Astrocyte (in vitro differentiated cells and primary cell): ENCODE data around the gene UBAC2. TPM values are rescaled to one million over a fixed set of nuclear protein-coding genes. Genes with fewer than 3 reads are reported as not detected.

Experiments used
- DNase-seq: peaks from one replicate; pipeline ENCODE4 v3.0.0-alpha.2; 2010; ENCODE audit warnings: low read depth
- FAIRE-seq: peaks from 2 replicates; lab custom pipeline; 2011; peaks lifted over from hg19 to GRCh38; lab: Jason Lieb, UNC
- H2AFZ ChIP-seq: 2 replicates; pipeline ENCODE4 v1.6.0; 2012; ENCODE audit warnings: low read depth, low read length, inconsistent platforms
- H3K27ac ChIP-seq: 2 replicates; pipeline ENCODE4 v1.5.1; 2011; ENCODE audit warnings: low read depth, low read length, inconsistent platforms
- H3K27me3 ChIP-seq: 2 replicates; pipeline ENCODE4 v1.6.0; 2011; ENCODE audit warnings: low read length, inconsistent platforms; ENCODE audit not compliant: insufficient read depth
- H3K36me3 ChIP-seq: 2 replicates; pipeline ENCODE4 v1.5.1; 2011; ENCODE audit warnings: low read length, inconsistent platforms; ENCODE audit not compliant: insufficient read depth
- H3K4me1 ChIP-seq: 2 replicates; pipeline ENCODE4 v1.5.1; 2011; ENCODE audit warnings: low read length, inconsistent platforms; ENCODE audit not compliant: insufficient read depth
- H3K4me2 ChIP-seq: 2 replicates; pipeline ENCODE4 v1.6.0; 2012; ENCODE audit warnings: low read length, inconsistent platforms
- H3K4me3 ChIP-seq: 2 replicates; pipeline ENCODE4 v1.5.1; 2011; ENCODE audit warnings: low read depth, mild to moderate bottlenecking, low read length, inconsistent platforms; ENCODE audit not compliant: insufficient read depth
- H3K79me2 ChIP-seq: 2 replicates; pipeline ENCODE4 v1.6.0; 2012; ENCODE audit warnings: mild to moderate bottlenecking, low read length, inconsistent platforms; ENCODE audit not compliant: insufficient read depth
- H3K9ac ChIP-seq: 2 replicates; pipeline ENCODE4 v1.6.0; 2012; ENCODE audit warnings: mild to moderate bottlenecking, low read length, inconsistent platforms
- H3K9me3 ChIP-seq: 2 replicates; pipeline ENCODE4 v1.5.1; 2012; ENCODE audit warnings: low read depth, mild to moderate bottlenecking, low read length, inconsistent platforms; ENCODE audit not compliant: insufficient read depth
- H4K20me1 ChIP-seq: 2 replicates; pipeline ENCODE4 v1.6.0; 2012; ENCODE audit warnings: low read length, inconsistent platforms; ENCODE audit not compliant: insufficient read depth
- H3K27ac Mint-ChIP-seq: one replicate; pipeline ENCODE4 v1.8.0; 2021; ENCODE audit warnings: mild to moderate bottlenecking, mixed read lengths; ENCODE audit not compliant: unreplicated experiment
- H3K27me3 Mint-ChIP-seq: one replicate; pipeline ENCODE4 v1.8.0; 2021; ENCODE audit warnings: low read depth, mixed read lengths; ENCODE audit not compliant: unreplicated experiment
- H3K36me3 Mint-ChIP-seq: one replicate; pipeline ENCODE4 v1.8.0; 2021; ENCODE audit warnings: low read depth, mixed read lengths; ENCODE audit not compliant: unreplicated experiment
- H3K4me1 Mint-ChIP-seq: one replicate; pipeline ENCODE4 v1.8.0; 2021; ENCODE audit warnings: low read depth, mixed read lengths; ENCODE audit not compliant: unreplicated experiment
- H3K4me3 Mint-ChIP-seq: one replicate; pipeline ENCODE4 v1.8.0; 2021; ENCODE audit warnings: mild to moderate bottlenecking, moderate library complexity, mixed read lengths; ENCODE audit not compliant: unreplicated experiment
- H3K9me3 Mint-ChIP-seq: one replicate; pipeline ENCODE4 v1.8.0; 2021; ENCODE audit warnings: mild to moderate bottlenecking, mixed read lengths; ENCODE audit not compliant: unreplicated experiment
- CTCF ChIP-seq: IDR thresholded peaks from 2 replicates; pipeline ENCODE4 v1.5.1; 2011; ENCODE audit warnings: low read depth, mild to moderate bottlenecking, inconsistent platforms, low read length, moderate library complexity; ENCODE audit not compliant: insufficient read depth
- EZH2 ChIP-seq: IDR thresholded peaks from 2 replicates; pipeline ENCODE4 v1.6.1; 2012; ENCODE audit warnings: mild to moderate bottlenecking, low read length, inconsistent platforms; ENCODE audit not compliant: insufficient read depth
- total RNA-seq: library from RNA; stranded (reverse); gene quantifications from 2 replicates; pipeline ENCODE4 v1.2.1, GENCODE V29; 2021

The UBAC2 gene
- total RNA-seq, 1 donor from 2014 or later = 61.0 TPM

- H3K4me3 Mint-ChIP-seq = no peak overlapping the region
- no peak overlapping the region for H3K27ac ChIP-seq
- H3K27ac Mint-ChIP-seq = no peak overlapping the region
- peaks cover 12% of the 10 kb centered on the region for H3K27me3 ChIP-seq
- no peak overlapping the region for H2AFZ ChIP-seq
- peaks cover 4% of the 10 kb centered on the region for H3K9me3 ChIP-seq
- peaks cover 14% of the 10 kb centered on the region for H3K9me3 Mint-ChIP-seq
- no peaks in the 10 kb centered on the region for H4K20me1 ChIP-seq
- TF ChIP-seq EZH2 (no peak), CTCF (no peak)
- no peaks in the 10 kb centered on the region for H3K4me1 Mint-ChIP-seq
- FAIRE-seq (no peak), DNase-seq (no peak)
- no peaks in the 10 kb centered on the region for H3K36me3 ChIP-seq
- H3K27me3 Mint-ChIP-seq = peaks cover 12% of the 10 kb centered on the region
- H3K9ac ChIP-seq = no peak overlapping the region
- peaks cover 2% of the 10 kb centered on the region for H3K36me3 Mint-ChIP-seq
- H3K79me2 ChIP-seq = no peaks in the 10 kb centered on the region
- H3K4me1 ChIP-seq = no peaks in the 10 kb centered on the region
- H3K4me3 ChIP-seq = no peak overlapping the region
- no peak overlapping the region for H3K4me2 ChIP-seq
Measured at GRCh38 chr13:99182439-99182838, 18.2 kb upstream of the UBAC2 start.

GRCh38 chr13:99185606-99186005 lies 15.0 kb upstream of the UBAC2 start:
- Histone ChIP-seq H3K4me1 (no peaks in the 10 kb centered on the region), H3K4me2 (no peak overlapping the region), H3K36me3 (no peaks in the 10 kb centered on the region), H2AFZ (no peak overlapping the region), H3K27me3 (peaks cover 2% of the 10 kb centered on the region), H3K27ac (no peak overlapping the region), H4K20me1 (no peaks in the 10 kb centered on the region), H3K4me3 (no peak overlapping the region), H3K9ac (no peak overlapping the region), H3K79me2 (no peaks in the 10 kb centered on the region), H3K9me3 (peaks cover 4% of the 10 kb centered on the region)
- no peak for DNase-seq
- Mint-ChIP-seq H3K27ac (no peak overlapping the region), H3K4me1 (no peaks in the 10 kb centered on the region), H3K36me3 (no peaks in the 10 kb centered on the region), H3K4me3 (no peak overlapping the region), H3K27me3 (peaks cover 3% of the 10 kb centered on the region), H3K9me3 (peaks cover 7% of the 10 kb centered on the region)
- no peak for FAIRE-seq
- no peak for TF ChIP-seq CTCF
- no peak for TF ChIP-seq EZH2

- no peak overlapping the region for H3K4me3 ChIP-seq
- Mint-ChIP-seq H3K27me3 (peaks cover 3% of the 10 kb centered on the region), H3K4me3 (peak overlapping the region; percentile 14), H3K27ac (no peak overlapping the region), H3K4me1 (peaks cover 3% of the 10 kb centered on the region), H3K9me3 (no peaks in the 10 kb centered on the region), H3K36me3 (no peaks in the 10 kb centered on the region)
- no peak for FAIRE-seq
- no peak for DNase-seq
- H3K27ac ChIP-seq = no peak overlapping the region
- no peaks in the 10 kb centered on the region for H3K36me3 ChIP-seq
- H2AFZ ChIP-seq = no peak overlapping the region
- no peak overlapping the region for H3K9ac ChIP-seq
- no peaks in the 10 kb centered on the region for H4K20me1 ChIP-seq
- H3K4me2 ChIP-seq = no peak overlapping the region
- H3K9me3 ChIP-seq = no peaks in the 10 kb centered on the region
- H3K79me2 ChIP-seq = no peaks in the 10 kb centered on the region
- TF ChIP-seq CTCF = no peak
- TF ChIP-seq EZH2 = no peak
- H3K27me3 ChIP-seq = peaks cover 6% of the 10 kb centered on the region
- peaks cover 5% of the 10 kb centered on the region for H3K4me1 ChIP-seq
Measured at GRCh38 chr13:99190147-99190985, 10.3 kb upstream of the UBAC2 start.
